Measurements from ENCODE around the gene KLHDC7B. TPM values are rescaled to one million over a fixed set of nuclear protein-coding genes. Genes with fewer than 3 reads are reported as not detected.

The KLHDC7B gene
- total and polyA plus RNA-seq, 2 of the 13 experiments (the other 11 are each of a cell fraction or from before 2014, with no cell fraction given) = 0.11 TPM; not detected in 1

DNA sequence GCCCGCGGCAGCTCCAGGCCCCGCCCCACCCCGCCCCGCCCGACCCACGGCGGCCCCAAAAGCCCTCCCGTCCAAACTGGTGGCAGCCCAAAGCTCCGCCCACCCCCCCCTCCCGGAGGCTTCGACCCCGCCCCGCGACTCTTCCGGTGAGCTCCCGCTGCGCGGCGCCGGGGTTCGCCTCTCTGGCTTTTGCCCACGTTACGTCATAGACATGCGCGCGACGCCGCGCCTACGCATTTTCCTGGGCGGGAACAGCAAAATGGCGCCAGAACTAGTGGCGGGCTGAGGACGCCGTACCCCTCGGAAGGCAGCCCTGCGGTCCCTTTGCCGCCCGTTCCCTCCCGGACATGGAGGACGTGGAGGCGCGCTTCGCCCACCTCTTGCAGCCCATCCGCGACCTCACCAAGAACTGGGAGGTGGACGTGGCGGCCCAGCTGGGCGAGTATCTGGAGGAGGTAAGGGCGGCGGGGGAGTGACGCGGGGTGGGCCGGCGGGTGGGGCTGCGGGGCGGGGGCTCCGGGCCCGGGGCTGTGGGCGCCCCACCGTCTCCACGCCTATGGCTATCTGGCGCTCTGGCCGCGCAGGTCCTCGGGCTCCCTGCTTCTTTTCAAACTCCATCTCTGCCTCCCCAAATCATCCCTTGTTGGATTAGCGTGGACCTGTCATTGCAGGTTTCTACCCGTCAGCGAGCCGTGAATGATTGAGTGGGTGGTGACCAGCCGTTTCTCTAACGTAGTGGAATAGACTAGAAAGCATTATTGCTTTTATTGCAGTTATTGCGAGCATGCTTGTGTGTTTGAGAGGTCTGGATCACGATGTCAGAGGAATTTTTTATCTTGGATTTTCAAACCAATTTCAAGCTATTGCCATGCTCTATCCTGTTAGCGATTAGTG, 37.5 kb upstream of the KLHDC7B start, which contains the start of gene NCAPH2 (continued):
- no peak for TF ChIP-seq PRPF4 (IDR thresholded peaks at IDR 0.05; ENCODE audit: low read depth, low read length, poor library complexity, severe bottlenecking)
- TF ChIP-seq, protein P1, sequence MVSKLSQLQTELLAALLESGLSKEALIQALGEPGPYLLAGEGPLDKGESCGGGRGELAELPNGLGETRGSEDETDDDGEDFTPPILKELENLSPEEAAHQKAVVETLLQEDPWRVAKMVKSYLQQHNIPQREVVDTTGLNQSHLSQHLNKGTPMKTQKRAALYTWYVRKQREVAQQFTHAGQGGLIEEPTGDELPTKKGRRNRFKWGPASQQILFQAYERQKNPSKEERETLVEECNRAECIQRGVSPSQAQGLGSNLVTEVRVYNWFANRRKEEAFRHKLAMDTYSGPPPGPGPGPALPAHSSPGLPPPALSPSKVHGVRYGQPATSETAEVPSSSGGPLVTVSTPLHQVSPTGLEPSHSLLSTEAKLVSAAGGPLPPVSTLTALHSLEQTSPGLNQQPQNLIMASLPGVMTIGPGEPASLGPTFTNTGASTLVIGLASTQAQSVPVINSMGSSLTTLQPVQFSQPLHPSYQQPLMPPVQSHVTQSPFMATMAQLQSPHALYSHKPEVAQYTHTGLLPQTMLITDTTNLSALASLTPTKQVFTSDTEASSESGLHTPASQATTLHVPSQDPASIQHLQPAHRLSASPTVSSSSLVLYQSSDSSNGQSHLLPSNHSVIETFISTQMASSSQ (IDR thresholded peaks at IDR 0.05; ENCODE audit: low read depth) = no peak
- TF ChIP-seq, protein P1 (CRISPR knock-in tag; IDR thresholded peaks at IDR 0.05; ENCODE audit: borderline replicate concordance) = peak; percentile 51; the same call in 1 of the 2 replicates
- TF ChIP-seq SALL2 (CRISPR knock-in tag; IDR thresholded peaks at IDR 0.05) = peak; percentile 41; the same call in 1 of the 2 replicates
- no peak for TF ChIP-seq GTF3A (CRISPR knock-in tag; conservative IDR thresholded peaks at IDR 0.05)
- TF ChIP-seq ZC3H4 (CRISPR knock-in tag; IDR thresholded peaks at IDR 0.05; ENCODE audit: borderline replicate concordance) = no peak
- TF ChIP-seq, protein P2, sequence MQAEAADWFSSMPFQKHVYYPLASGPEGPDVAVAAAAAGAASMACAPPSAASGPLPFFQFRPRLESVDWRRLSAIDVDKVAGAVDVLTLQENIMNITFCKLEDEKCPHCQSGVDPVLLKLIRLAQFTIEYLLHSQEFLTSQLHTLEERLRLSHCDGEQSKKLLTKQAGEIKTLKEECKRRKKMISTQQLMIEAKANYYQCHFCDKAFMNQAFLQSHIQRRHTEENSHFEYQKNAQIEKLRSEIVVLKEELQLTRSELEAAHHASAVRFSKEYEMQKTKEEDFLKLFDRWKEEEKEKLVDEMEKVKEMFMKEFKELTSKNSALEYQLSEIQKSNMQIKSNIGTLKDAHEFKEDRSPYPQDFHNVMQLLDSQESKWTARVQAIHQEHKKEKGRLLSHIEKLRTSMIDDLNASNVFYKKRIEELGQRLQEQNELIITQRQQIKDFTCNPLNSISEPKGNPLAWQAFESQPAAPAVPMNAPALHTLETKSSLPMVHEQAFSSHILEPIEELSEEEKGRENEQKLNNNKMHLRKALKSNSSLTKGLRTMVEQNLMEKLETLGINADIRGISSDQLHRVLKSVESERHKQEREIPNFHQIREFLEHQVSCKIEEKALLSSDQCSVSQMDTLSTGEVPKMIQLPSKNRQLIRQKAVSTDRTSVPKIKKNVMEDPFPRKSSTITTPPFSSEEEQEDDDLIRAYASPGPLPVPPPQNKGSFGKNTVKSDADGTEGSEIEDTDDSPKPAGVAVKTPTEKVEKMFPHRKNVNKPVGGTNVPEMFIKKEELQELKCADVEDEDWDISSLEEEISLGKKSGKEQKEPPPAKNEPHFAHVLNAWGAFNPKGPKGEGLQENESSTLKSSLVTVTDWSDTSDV (CRISPR knock-in tag; IDR thresholded peaks at IDR 0.05) = 0 out of 2 replicates have a peak, but pooled peaks have one; percentile 68
- peak; percentile 23; the same call in 1 of the 2 replicates for TF ChIP-seq GATAD2A (CRISPR knock-in tag; IDR thresholded peaks at IDR 0.05)
- 0 out of 2 replicates have a peak, but pooled peaks have one; percentile 35 for TF ChIP-seq ZNF761 (CRISPR knock-in tag; conservative IDR thresholded peaks at IDR 0.05)
- TF ChIP-seq CCAR2 (optimal IDR thresholded peaks at IDR 0.05; ENCODE audit: low read depth, low read length) = no peak
- no peak for TF ChIP-seq ESRRA (CRISPR knock-in tag; IDR thresholded peaks at IDR 0.05; ENCODE audit: low read depth)
- TF ChIP-seq KLF13 (CRISPR knock-in tag; IDR thresholded peaks at IDR 0.05) = no peak
- peak; percentile 55 for TF ChIP-seq FOXA3 (CRISPR knock-in tag; IDR thresholded peaks at IDR 0.05)
- TF ChIP-seq ZFP62 (CRISPR knock-in tag; IDR thresholded peaks at IDR 0.05) = 0 out of 2 replicates have a peak, but pooled peaks have one; percentile 84
- peak; percentile 49; the same call in 1 of the 2 replicates for TF ChIP-seq MEIS2 (CRISPR knock-in tag; IDR thresholded peaks at IDR 0.05)
- no peak; the same call in 1 of the 2 replicates for TF ChIP-seq PITX1 (CRISPR knock-in tag; IDR thresholded peaks at IDR 0.05)
- TF ChIP-seq, protein P3, sequence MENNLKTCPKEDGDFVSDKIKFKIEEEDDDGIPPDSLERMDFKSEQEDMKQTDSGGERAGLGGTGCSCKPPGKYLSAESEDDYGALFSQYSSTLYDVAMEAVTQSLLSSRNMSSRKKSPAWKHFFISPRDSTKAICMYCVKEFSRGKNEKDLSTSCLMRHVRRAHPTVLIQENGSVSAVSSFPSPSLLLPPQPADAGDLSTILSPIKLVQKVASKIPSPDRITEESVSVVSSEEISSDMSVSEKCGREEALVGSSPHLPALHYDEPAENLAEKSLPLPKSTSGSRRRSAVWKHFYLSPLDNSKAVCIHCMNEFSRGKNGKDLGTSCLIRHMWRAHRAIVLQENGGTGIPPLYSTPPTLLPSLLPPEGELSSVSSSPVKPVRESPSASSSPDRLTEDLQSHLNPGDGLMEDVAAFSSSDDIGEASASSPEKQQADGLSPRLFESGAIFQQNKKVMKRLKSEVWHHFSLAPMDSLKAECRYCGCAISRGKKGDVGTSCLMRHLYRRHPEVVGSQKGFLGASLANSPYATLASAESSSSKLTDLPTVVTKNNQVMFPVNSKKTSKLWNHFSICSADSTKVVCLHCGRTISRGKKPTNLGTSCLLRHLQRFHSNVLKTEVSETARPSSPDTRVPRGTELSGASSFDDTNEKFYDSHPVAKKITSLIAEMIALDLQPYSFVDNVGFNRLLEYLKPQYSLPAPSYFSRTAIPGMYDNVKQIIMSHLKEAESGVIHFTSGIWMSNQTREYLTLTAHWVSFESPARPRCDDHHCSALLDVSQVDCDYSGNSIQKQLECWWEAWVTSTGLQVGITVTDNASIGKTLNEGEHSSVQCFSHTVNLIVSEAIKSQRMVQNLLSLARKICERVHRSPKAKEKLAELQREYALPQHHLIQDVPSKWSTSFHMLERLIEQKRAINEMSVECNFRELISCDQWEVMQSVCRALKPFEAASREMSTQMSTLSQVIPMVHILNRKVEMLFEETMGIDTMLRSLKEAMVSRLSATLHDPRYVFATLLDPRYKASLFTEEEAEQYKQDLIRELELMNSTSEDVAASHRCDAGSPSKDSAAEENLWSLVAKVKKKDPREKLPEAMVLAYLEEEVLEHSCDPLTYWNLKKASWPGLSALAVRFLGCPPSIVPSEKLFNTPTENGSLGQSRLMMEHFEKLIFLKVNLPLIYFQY (CRISPR knock-in tag; IDR thresholded peaks at IDR 0.05; ENCODE audit: borderline replicate concordance) = no peak
